Activated naive CD8-positive, alpha-beta T cell treated with anti-CD3 and anti-CD28 coated beads, Interleukin-2, amount 10 ng/mL, durations not matched to agents 7 days and 5 days (primary cell): ENCODE results near the gene APPL2. TPM values are rescaled to one million over a fixed set of nuclear protein-coding genes. Genes with fewer than 3 reads are reported as not detected.
A peak's percentile ranks its signal among the peaks of the same experiment; 100 is the strongest.

Experiments
- ATAC-seq: fragments of 150-1000 bp; cut with Tn5 transposase; one replicate; pipeline ENCODE4 v1.10.0; 2021; ENCODE audit warnings: low read depth, moderate library complexity
- POLR2A ChIA-PET: fragments of 350-600 bp; sonication (Branson Sonifier 250); formaldehyde crosslinking; loops from one replicate; lab custom pipeline; 2021; ENCODE audit warnings: antibody characterized with exemption; lab: Charles Lee
- DNase-seq: peaks from one replicate; pipeline ENCODE4 v3.0.0; 2021
- H3K27ac Mint-ChIP-seq: one replicate; pipeline ENCODE4 v1.8.0; 2022; ENCODE audit warnings: mild to moderate bottlenecking, mixed read lengths
- H3K27me3 Mint-ChIP-seq: one replicate; pipeline ENCODE4 v1.8.0; 2022; ENCODE audit warnings: mild to moderate bottlenecking, moderate library complexity, mixed read lengths
- H3K36me3 Mint-ChIP-seq: one replicate; pipeline ENCODE4 v1.8.0; 2021; ENCODE audit warnings: mild to moderate bottlenecking, mixed read lengths
- H3K4me1 Mint-ChIP-seq: one replicate; pipeline ENCODE4 v1.8.0; 2021; ENCODE audit warnings: mixed read lengths
- H3K4me3 Mint-ChIP-seq: one replicate; pipeline ENCODE4 v1.8.0; 2022; ENCODE audit warnings: mild to moderate bottlenecking, moderate library complexity, mixed read lengths
- H3K9me3 Mint-ChIP-seq: one replicate; pipeline ENCODE4 v1.8.0; 2021; ENCODE audit warnings: mixed read lengths
- total RNA-seq, 2 experiments: library from RNA; stranded (reverse); gene quantifications; one replicate each; pipeline ENCODE4 v1.2.3, GENCODE V29; 2021

The APPL2 gene
- total RNA-seq, 2 experiments from 2014 or later, result 35.0 to 42.8 TPM

DNA sequence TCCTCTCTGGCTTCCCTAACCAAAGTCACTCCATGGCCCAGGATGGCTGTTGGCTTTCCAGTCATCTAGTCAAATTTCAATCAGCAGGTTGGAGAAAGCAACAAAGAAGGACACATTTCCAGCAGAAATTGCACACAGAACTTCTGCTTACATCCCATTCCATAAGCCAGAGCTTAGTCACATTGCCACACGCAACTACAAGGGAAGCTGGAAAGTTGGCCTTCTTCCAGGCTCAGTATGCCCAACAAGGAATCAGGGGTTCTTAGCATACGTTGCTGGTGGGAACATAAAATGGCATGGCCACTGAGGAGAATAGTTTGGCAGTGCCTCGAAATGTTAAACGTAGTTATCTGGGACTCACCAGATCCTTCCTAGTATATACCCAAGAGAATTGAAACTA is 9.3 kb upstream of the APPL2 start:
- H3K4me3 Mint-ChIP-seq, result no peak overlapping the region
- H3K27me3 Mint-ChIP-seq, result peaks cover 3% of the 10 kb centered on the region
- ATAC-seq (no peak), DNase-seq (no peak)
- POLR2A ChIA-PET, result no interaction called here
- no peak overlapping the region for H3K27ac Mint-ChIP-seq
- peaks cover 5% of the 10 kb centered on the region for H3K9me3 Mint-ChIP-seq
- H3K4me1 Mint-ChIP-seq, result no peaks in the 10 kb centered on the region
- no peaks in the 10 kb centered on the region for H3K36me3 Mint-ChIP-seq

DNA sequence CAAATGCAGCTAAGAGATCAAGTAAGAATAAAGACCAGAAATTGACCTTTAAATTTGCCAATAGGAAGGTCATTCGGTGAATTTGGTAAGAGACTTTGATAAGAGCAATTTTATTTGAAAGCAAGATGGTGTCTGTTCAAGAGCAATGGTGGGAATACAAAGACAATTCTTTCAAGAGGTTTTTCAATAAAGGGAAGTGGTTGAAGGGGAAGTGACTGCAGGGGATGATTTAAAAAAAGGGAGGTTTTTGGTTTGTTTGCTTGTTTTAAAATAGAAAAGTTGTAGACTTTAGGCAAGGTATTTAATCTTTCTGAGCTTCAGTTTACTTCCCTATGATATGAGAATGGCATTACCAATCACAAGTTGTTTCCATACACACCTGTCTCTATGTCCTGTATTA is 4.3 kb upstream of the APPL2 start:
- no peak overlapping the region for H3K4me3 Mint-ChIP-seq
- POLR2A ChIA-PET, result no interaction called here
- H3K27me3 Mint-ChIP-seq, result no peaks in the 10 kb centered on the region
- peaks cover 1% of the 10 kb centered on the region for H3K9me3 Mint-ChIP-seq
- no peak overlapping the region for H3K27ac Mint-ChIP-seq
- H3K36me3 Mint-ChIP-seq, result no peaks in the 10 kb centered on the region
- ATAC-seq (no peak), DNase-seq (no peak)
- peaks cover 6% of the 10 kb centered on the region for H3K4me1 Mint-ChIP-seq

DNA sequence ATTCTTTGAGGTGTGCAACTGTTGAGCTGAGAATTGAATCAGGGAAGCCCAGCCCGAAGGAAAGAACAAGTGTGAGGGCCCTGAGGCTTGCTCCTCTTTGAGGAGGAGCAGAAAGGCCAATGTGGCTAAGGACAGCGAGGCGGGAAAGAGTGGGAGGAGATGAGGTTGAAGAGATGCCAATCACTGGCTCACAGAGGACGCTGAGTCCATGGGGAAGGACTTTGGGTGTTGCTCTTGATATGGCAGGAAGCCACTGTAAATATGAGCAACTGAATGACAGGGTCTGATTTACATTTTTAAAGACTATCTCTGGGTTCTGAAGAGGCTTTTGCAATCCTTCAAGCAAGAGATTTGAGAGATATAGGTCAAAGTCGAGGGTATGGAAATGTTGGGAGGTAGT is 3.3 kb upstream of the APPL2 start:
- H3K27ac Mint-ChIP-seq, result no peak overlapping the region
- POLR2A ChIA-PET, result no interaction called here
- no peaks in the 10 kb centered on the region for H3K9me3 Mint-ChIP-seq
- peaks cover 16% of the 10 kb centered on the region for H3K4me1 Mint-ChIP-seq
- no peak overlapping the region for H3K4me3 Mint-ChIP-seq
- DNase-seq (no peak), ATAC-seq (no peak)
- no peaks in the 10 kb centered on the region for H3K27me3 Mint-ChIP-seq
- no peaks in the 10 kb centered on the region for H3K36me3 Mint-ChIP-seq

DNA sequence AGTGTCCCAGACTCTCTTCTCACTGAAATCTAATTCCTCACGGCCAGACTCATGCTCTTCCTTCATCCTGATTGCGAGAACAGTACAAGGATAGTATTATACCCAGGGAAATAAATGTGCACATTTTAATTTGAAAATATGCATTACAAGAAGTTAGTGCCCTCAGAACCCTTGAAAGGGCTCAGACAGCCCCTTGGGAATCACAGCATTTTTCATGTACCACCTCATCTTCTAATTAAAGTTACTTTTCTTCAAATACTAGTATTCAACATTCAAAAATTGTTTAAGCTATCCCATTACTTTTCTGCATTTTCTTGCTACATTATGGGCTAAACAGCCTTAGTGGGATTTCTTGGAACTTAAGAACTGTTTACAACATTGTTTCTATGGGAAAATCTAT is 1.7 kb upstream of the APPL2 start:
- H3K4me1 Mint-ChIP-seq, result peaks cover 23% of the 10 kb centered on the region
- no peak for DNase-seq
- H3K27ac Mint-ChIP-seq, result no peak overlapping the region
- peaks cover 2% of the 10 kb centered on the region for H3K36me3 Mint-ChIP-seq
- H3K9me3 Mint-ChIP-seq, result no peaks in the 10 kb centered on the region
- H3K27me3 Mint-ChIP-seq, result no peaks in the 10 kb centered on the region
- POLR2A ChIA-PET, result no interaction called here
- H3K4me3 Mint-ChIP-seq, result no peak overlapping the region
- no peak for ATAC-seq

DNA sequence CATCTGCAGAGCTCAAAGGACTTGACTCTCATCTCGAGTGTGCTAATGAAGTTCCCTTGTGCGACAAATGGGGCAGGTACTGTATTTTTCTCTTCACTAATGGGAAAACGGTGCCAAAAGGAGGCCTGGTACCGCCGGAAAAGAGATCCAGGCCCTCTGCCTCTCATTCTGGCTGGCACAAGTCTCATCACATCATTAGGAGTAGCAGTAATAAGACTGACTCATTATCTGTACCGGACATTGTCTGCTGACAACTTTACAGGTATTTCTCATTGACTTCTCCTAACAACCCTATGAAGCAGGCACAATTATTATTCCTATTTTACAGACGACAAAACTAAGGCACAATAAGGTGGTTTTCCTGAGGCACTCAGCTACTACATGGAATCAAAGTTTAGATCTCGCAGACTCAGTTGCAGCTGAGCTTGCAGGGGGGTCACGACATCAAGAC is 668 bp downstream of the APPL2 start:
- no peaks in the 10 kb centered on the region for H3K9me3 Mint-ChIP-seq
- peak overlapping the region; percentile 91 for H3K4me3 Mint-ChIP-seq
- POLR2A ChIA-PET, result interaction anchor here (0.9 to 2.8 kb wide), 4 partner anchors 9 to 96 kb away, joined by 4 to 9 read pairs (median 6); partner anchors contain the start of gene C12orf75
- H3K27me3 Mint-ChIP-seq, result no peaks in the 10 kb centered on the region
- H3K4me1 Mint-ChIP-seq, result peaks cover 23% of the 10 kb centered on the region
- peaks cover 11% of the 10 kb centered on the region for H3K36me3 Mint-ChIP-seq
- no peak for DNase-seq
- H3K27ac Mint-ChIP-seq, result peak overlapping the region; percentile 81
- no peak for ATAC-seq

DNA sequence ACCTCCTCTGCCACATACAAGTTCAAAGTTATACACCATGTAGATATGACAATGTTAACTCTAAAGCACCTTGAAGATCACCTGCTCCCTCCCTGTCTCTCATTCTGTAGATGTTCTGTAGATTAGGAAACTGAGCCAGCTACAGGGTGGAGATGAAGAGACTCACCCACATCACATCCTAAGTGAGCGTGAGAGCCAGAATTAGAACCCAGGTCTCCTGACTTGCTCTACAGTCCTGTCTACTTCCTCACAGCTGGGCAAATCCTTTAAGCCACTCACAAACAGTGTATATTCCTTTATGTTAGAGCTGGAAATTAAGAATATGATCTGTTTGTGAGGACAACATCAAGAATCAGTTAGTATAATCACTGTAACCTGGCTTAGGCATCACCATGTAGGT is 1.8 kb downstream of the APPL2 start:
- no peak for ATAC-seq
- no peaks in the 10 kb centered on the region for H3K9me3 Mint-ChIP-seq
- H3K27ac Mint-ChIP-seq, result no peak overlapping the region
- DNase-seq, result no peak
- H3K4me3 Mint-ChIP-seq, result peak overlapping the region; percentile 91
- peaks cover 14% of the 10 kb centered on the region for H3K36me3 Mint-ChIP-seq
- POLR2A ChIA-PET, result interaction anchor here (2.8 kb wide), 1 partner anchor 96 kb away, joined by 9 read pairs; the partner anchor contains the start of gene C12orf75
- peaks cover 23% of the 10 kb centered on the region for H3K4me1 Mint-ChIP-seq
- no peaks in the 10 kb centered on the region for H3K27me3 Mint-ChIP-seq

DNA sequence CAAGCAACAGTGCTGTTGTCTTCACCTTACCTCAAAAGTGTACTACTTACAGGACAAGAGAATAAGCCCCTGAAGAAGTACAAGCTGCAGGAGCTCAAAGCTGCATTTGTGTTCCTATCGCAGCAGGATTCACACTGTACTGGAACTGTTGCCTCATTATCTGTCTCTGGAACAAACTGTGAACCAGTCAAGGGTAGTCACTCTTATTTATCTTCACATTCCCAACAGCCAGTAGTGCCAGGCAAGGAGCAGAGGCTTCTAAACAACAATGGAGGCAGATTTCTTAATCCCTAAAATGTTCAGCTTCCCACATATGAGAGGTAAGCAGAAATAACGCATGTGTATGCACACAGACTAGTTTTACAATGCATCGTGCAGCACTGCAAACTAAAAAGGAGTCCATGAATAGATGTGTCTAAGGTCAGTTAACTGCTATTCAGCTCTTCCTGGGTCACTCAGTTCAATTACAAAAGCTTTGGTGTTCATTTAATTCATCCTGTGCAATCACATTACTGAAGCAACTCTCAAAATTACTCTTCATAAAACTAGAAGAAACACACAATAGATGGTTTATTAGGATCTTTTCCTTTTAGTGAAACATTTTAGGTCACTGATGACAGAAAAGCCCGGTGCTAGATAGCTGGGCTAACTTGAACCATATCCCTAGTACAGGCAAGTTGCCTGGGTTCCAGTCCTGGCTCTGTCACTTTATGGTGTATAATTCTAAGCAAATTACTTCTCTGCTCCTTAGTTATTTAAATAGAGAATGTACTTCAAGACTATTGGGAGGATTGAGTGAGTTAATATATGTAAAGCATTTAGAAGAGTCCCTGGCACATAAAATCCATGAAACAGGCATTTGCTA is 2.7 kb downstream of the APPL2 start:
- Mint-ChIP-seq H3K27me3 (no peaks in the 10 kb centered on the region), H3K27ac (no peak overlapping the region), H3K4me3 (no peak overlapping the region), H3K36me3 (peaks cover 14% of the 10 kb centered on the region), H3K9me3 (no peaks in the 10 kb centered on the region), H3K4me1 (peaks cover 31% of the 10 kb centered on the region)
- POLR2A ChIA-PET, result interaction anchor here (0.7 to 0.9 kb wide), 2 partner anchors 22 to 117 kb away, joined by 3 to 4 read pairs; no protein-coding TSS in a partner anchor
- ATAC-seq, result no peak
- no peak for DNase-seq

DNA sequence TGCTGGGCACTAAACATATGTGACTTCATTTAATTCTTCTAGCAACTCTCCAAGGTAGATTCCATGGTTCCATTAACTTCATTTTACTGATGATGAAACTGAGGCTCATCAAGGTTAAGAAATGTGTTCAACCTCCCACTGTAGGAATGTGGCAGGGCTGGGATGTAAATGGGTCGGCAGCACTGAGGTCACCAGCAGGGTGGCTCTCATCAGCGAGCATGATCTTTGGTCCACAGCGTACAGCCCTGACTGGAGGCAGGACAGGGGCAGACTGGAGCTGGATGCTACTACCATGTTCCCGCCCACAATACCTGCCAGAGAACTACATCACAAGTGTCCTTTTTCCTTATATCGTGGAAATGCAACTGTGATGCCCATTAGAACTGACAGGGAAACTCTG is 4.6 kb downstream of the APPL2 start:
- Mint-ChIP-seq H3K4me1 (peaks cover 38% of the 10 kb centered on the region), H3K4me3 (no peak overlapping the region), H3K27ac (no peak overlapping the region), H3K9me3 (no peaks in the 10 kb centered on the region), H3K36me3 (peaks cover 25% of the 10 kb centered on the region), H3K27me3 (no peaks in the 10 kb centered on the region)
- ATAC-seq, result no peak
- POLR2A ChIA-PET, result no interaction called here
- DNase-seq, result no peak

DNA sequence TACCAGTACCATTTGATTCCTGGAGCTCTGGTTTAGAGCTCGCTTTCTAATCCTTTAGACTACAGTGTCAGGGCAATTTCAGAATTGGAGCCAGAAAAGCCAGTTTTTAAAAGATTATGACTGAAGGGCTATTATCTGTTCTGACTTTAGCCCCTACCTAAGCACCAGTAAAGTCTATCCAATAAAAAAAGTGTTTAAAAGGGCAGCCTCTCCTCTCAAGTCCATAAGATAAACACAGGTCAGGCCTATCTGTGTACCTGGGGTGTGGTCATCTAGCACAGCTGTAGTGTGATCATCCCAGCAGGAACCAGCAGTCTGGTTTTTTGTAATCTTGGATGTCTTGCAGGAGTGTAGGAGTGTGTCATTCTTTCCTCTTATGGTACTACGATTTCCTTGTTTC is 6.6 kb downstream of the APPL2 start:
- H3K36me3 Mint-ChIP-seq, result peaks cover 28% of the 10 kb centered on the region
- H3K4me1 Mint-ChIP-seq, result peaks cover 35% of the 10 kb centered on the region
- no peak for ATAC-seq
- DNase-seq, result no peak
- no peaks in the 10 kb centered on the region for H3K27me3 Mint-ChIP-seq
- H3K4me3 Mint-ChIP-seq, result no peak overlapping the region
- peak overlapping the region; percentile 17 for H3K27ac Mint-ChIP-seq
- no peaks in the 10 kb centered on the region for H3K9me3 Mint-ChIP-seq
- POLR2A ChIA-PET, result no interaction called here

DNA sequence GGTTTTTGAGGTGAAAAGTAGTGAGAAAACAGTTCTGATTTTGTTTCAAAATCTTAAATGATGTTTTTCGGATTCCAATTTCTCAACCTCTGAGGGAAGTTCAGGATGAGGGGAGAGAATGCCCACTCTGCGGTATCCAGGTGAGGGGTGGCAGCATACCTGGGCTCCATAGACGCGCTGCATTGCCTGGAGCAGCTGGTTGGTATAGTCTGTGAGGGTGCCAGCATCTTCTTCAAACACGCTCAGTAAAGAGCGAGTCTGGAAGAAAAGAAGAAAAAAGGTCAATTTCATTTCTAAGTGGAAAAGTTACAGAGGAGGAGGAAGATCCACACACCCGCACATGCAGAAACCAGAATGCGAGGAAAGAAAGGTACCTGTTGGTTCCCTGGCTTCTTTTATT is 7.0 kb downstream of the APPL2 start:
- Mint-ChIP-seq H3K9me3 (no peaks in the 10 kb centered on the region), H3K4me1 (peaks cover 31% of the 10 kb centered on the region), H3K27ac (no peak overlapping the region), H3K36me3 (peaks cover 26% of the 10 kb centered on the region), H3K4me3 (no peak overlapping the region), H3K27me3 (no peaks in the 10 kb centered on the region)
- POLR2A ChIA-PET, result no interaction called here
- DNase-seq (no peak), ATAC-seq (no peak)

DNA sequence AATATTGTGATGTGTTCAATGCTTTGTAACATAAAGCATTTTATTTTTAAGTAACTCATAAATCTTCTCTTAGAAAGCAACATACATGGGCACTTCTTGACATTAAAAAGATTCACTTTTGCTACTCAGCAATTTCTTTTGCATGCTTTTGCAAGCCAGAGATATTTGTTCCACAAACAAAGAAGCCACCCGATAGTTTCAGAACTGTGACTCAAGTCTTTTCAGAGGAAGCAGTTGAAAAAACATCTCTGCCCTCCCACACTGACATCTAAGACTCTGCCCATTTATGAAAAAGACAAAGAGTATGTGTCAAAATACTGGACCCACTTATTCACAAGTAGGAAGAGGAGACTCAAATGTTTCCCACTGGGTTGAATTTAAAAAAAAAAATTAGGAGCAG is 7.5 kb downstream of the APPL2 start:
- Mint-ChIP-seq H3K4me3 (peak overlapping the region; percentile 3), H3K27ac (peak overlapping the region; percentile 17), H3K4me1 (peaks cover 30% of the 10 kb centered on the region), H3K9me3 (no peaks in the 10 kb centered on the region), H3K27me3 (no peaks in the 10 kb centered on the region), H3K36me3 (peaks cover 26% of the 10 kb centered on the region)
- POLR2A ChIA-PET, result no interaction called here
- DNase-seq (no peak), ATAC-seq (no peak)

DNA sequence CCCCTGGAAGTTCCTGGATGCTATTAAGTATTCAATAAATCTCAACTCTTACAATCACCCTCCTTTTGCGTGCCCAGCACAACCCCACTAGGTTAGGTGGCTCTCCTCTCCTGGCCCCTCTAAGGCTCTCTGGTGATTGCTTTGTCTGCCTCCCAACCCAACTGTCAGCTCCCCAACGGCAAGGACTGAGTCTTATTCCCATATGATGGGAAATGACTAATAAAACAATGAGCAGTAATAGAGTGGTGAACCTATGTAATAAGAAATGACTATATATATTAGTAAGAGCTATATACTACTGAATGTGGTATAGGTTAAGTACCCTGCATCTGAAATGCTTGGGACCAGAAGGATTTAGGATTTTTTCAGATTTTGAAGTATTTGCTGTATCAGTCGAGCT is 8.1 kb downstream of the APPL2 start:
- Mint-ChIP-seq H3K27me3 (no peaks in the 10 kb centered on the region), H3K4me1 (peaks cover 28% of the 10 kb centered on the region), H3K36me3 (peaks cover 27% of the 10 kb centered on the region), H3K4me3 (no peak overlapping the region), H3K27ac (no peak overlapping the region), H3K9me3 (no peaks in the 10 kb centered on the region)
- DNase-seq (no peak), ATAC-seq (no peak)
- POLR2A ChIA-PET, result no interaction called here

DNA sequence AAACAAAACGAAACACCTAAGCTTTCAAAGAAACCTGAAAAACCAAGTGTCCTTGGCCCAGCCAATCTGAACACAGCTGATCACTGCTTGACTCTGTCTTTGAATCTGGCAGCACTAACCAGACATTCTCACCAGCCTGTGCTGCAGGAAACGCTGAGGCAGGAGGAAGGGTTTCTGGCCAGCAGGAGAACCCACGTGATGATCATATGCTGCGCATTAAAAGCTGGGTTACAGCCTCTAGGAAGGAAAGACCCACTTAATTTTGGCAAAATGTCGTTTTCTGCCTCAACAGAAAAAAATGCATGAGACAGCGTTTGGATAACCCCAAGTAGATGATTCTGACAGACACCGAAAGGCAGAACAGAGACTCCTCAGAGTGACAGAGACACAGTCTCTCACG is 9.8 kb downstream of the APPL2 start:
- peak overlapping the region; percentile 55 for H3K4me3 Mint-ChIP-seq

DNA sequence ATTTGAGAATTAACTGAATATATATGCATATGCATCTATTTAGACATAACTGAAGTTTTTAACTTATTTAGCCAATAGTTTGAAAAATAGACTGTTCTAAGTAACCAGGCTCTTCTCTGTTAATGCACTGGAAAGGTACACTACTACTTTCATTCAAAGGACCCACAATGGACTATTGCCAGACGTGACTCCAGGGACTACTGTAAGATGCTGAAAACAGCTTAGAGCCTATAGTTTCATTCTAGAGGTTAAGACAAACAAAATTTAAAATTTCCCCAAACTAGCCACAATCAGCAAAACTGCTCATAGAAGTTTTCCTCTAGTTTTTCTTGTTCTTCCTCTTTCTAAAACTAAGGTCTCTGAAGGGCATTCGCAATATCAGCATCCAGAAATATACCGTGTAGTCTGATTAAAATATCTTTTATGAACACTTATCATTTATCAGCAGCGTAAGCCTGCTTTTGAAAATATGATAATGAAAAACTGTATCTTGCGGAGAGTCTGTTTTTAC is 10.4 kb downstream of the APPL2 start:
- H3K27ac Mint-ChIP-seq, result no peak overlapping the region
- ATAC-seq (no peak), DNase-seq (no peak)
- no peaks in the 10 kb centered on the region for H3K27me3 Mint-ChIP-seq
- peaks cover 23% of the 10 kb centered on the region for H3K36me3 Mint-ChIP-seq
- no peaks in the 10 kb centered on the region for H3K9me3 Mint-ChIP-seq
- POLR2A ChIA-PET, result interaction anchor here (1.6 kb wide), 1 partner anchor 10 kb away, joined by 9 read pairs; the partner anchor contains the start of gene APPL2
- H3K4me3 Mint-ChIP-seq, result peak overlapping the region; percentile 6
- H3K4me1 Mint-ChIP-seq, result peaks cover 28% of the 10 kb centered on the region

More for the DNA sequence above, 9.8 kb downstream of the APPL2 start:
- no peak overlapping the region for H3K27ac Mint-ChIP-seq
- no peaks in the 10 kb centered on the region for H3K9me3 Mint-ChIP-seq
- no peaks in the 10 kb centered on the region for H3K27me3 Mint-ChIP-seq
- DNase-seq (peak; percentile 38), ATAC-seq (peak; percentile 95)
- POLR2A ChIA-PET, result interaction anchor here (1.6 kb wide), 1 partner anchor 10 kb away, joined by 9 read pairs; the partner anchor contains the start of gene APPL2
- peaks cover 28% of the 10 kb centered on the region for H3K36me3 Mint-ChIP-seq
- H3K4me1 Mint-ChIP-seq, result peaks cover 28% of the 10 kb centered on the region
